ENCODE data around the gene GBGT1.

Gene GBGT1

GRCh38 chr9:133129001-133129795 is 34.5 kb downstream of the GBGT1 start:
- no peak for DNase-seq (ENCODE audit: low read depth in 1 of 2, low spot score in 1 of 2)

DNA sequence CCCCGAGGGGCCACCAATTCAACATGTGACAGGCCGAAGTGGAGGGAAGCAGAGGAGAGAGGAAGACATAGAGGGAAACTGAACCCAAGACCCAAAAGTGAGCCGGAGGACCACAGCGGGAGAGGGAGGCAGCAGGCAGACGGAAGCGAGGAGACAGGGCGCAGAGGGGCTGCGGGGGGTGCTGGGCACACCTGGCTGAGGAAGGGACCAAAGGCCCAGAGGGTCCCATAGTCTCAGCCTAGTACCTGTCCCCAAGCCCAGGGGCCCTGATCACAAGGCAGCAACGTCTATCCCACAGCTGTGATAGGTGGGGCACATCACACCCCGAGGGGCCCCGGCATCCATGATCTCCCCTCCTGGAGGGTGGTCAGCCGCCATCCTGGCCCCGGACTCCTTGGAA is 35.6 kb downstream of the GBGT1 start:
- DNase-seq (ENCODE audit: low read depth in 1 of 2, low spot score in 1 of 2) = no peak

DNA sequence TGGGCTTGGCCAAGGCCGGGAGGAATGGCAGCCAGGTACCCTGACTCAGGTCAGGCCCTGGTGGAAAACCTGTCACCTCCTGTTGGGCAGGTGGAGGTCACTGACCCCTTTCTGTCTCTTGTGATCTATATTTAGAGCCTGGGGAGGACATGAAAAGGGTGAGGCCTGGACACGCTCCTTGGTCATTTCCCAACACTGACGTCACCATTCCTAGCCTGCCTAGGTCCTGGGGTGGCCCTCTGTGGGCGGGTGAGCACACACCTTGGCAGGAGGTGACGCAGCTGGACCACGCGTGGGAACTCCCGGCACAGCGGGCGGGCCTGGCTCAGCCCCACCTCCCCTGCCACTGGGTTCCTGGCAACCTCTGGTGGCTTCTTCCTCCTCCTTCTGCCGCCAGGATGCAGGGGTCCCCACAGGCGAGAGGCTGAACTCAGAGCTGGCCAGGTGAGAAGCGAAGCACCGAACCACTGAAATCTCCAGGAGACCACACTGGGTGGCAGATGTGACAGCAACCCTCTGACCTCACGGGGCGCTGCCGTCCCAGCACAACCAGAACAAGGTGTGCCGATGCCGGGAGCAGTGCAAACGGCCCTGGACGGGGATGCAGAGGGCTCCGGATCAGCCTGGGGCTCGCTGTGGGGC is 36.3 kb downstream of the GBGT1 start:
- no peak for DNase-seq (ENCODE audit: low read depth in 1 of 2, low spot score in 1 of 2)

DNA sequence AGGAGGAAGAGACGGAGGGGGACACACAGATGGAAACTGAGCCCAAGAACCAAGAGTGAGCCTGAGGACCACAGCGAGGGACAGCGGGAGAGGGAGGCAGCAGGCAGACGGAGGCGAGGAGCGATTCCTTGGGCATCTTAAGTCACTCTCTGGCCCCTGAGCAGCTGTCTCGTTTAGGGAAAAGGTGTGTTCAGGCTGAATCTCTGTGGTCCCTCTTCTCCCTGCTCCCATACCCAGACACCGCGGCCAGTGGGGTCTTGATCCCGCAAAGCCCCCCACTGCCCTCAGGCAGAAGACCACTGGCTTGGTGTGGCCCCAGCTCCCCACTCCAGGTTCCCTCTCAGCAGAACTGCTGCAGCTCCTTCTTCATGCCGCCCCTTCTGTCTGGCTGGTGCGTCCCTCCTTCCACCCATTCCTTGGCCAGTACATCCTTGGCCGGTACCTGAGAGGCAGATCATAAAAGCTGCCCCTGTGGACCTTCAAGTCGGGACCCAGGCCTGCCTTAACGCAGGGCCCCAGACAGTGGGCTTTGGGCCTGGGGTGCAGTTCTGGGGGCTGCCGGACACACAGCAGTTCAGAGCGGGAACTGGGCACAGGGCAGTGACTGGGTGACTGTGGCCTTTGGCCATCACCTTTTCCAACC is 36.9 kb downstream of the GBGT1 start:
- no peak for DNase-seq (ENCODE audit: low read depth in 1 of 2, low spot score in 1 of 2)

GRCh38 chr9:133125941-133126696 is 37.6 kb downstream of the GBGT1 start:
- DNase-seq (ENCODE audit: low read depth in 1 of 2, low spot score in 1 of 2) = no peak

DNA sequence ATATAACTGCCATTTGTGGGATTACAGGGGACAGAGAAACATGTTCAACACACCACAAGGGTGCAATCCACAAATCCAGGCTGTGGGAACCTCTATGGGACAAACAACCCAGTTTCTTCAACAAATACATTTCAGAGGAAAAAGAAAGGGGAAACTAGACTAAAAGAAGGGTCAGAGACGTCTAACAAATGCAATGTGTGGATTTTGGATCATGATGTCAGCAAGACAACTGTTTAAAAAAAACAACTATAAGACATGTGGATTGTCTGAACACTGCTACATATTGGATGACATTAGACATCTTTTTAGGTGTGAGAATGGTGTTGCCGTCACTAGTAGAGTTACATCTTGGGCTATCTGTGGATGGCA is 38.8 kb downstream of the GBGT1 start:
- DNase-seq (ENCODE audit: low read depth in 1 of 2, low spot score in 1 of 2) = no peak

- no peak for DNase-seq (ENCODE audit: low read depth in 1 of 2, low spot score in 1 of 2)
Observed at GRCh38 chr9:133124123-133124906, 39.4 kb downstream of the GBGT1 start.

- no peak for DNase-seq (ENCODE audit: low read depth in 1 of 2, low spot score in 1 of 2)
Observed at GRCh38 chr9:133122935-133123611, 40.6 kb downstream of the GBGT1 start.

GRCh38 chr9:133122605-133122934 is 41.1 kb downstream of the GBGT1 start:
- DNase-seq (ENCODE audit: low read depth in 1 of 2, low spot score in 1 of 2) = no peak

DNA sequence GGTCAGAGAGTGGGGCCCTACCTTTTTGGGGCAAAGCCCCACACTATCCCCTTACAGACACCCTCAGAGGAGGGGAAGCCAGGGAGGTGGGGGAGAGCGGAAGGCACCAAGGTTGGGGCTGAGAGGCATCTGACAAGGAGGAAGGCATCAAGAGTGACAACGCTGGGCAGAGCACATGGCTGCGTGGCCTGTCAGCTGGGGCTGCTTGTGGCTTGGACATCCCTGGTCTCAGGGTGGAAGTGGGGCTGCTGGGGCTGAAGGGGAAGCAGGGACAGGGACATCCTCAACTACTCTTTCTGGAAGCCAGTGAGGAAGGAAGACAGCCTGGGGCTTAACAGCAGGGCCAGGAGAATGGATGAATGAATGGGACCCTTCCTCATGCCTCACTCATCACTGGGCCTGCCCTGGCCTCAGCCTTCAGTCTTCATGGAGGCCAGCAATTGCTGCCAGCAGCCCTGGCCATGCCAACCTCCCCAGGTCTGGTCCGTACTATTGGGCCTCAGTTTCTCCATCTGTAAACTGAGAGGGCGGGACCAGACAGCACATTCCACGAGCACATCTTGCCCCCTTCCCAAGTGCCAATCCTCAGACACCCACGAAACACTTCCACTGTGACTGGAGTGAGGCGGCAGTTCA is 41.7 kb downstream of the GBGT1 start:
- DNase-seq (ENCODE audit: low read depth in 1 of 2, low spot score in 1 of 2) = no peak

- DNase-seq (ENCODE audit: low read depth in 1 of 2, low spot score in 1 of 2) = peak; percentile 84 to 86
Observed at GRCh38 chr9:133121198-133121914, 42.4 kb downstream of the GBGT1 start, which contains the start of gene RALGDS. Gene RALGDS (minus strand): TSS chr9:133121240. CDS start chr9:133121154, 86 bp downstream.

GRCh38 chr9:133120501-133121197 is 43.1 kb downstream of the GBGT1 start:
- no peak for DNase-seq (ENCODE audit: low read depth in 1 of 2, low spot score in 1 of 2)

- DNase-seq (ENCODE audit: low read depth in 1 of 2, low spot score in 1 of 2) = no peak
Observed at GRCh38 chr9:133119846-133120500, 43.7 kb downstream of the GBGT1 start.

GRCh38 chr9:133119103-133119845 is 44.4 kb downstream of the GBGT1 start:
- no peak for DNase-seq (ENCODE audit: low read depth in 1 of 2, low spot score in 1 of 2)

GRCh38 chr9:133118568-133118967 is 45.1 kb downstream of the GBGT1 start:
- no peak for DNase-seq (ENCODE audit: low read depth in 1 of 2, low spot score in 1 of 2)

DNA sequence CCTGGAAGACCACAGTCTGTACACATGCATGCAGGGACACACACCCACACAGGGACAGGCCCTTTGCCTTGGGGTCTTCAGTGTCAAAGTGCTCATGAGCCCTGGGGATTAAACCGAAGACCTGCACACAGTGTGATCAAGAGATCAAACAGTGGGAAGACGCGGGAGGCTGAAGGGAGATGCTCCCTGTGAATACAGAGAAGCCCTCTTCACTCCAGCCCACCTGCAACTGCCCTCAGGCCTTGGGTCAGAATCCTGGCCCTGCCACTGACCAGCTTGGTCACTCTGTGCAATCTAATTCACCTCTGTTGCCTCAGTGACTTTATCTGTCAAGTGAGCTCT is 45.6 kb downstream of the GBGT1 start:
- DNase-seq (ENCODE audit: low read depth in 1 of 2, low spot score in 1 of 2) = no peak
